Osteocyte (in vitro differentiated cells): ENCODE data around the gene CALR3. TPM values are rescaled to one million over a fixed set of nuclear protein-coding genes. Genes with fewer than 3 reads are reported as not detected.

Source experiments
- DNase-seq: peaks from one replicate; pipeline ENCODE4 v3.0.0; 2021; ENCODE audit warnings: mixed read lengths; ENCODE audit not compliant: unreplicated experiment; ENCODE audit errors: extremely low spot score
- H3K27ac Mint-ChIP-seq: one replicate; pipeline ENCODE4 v1.8.0; 2021; ENCODE audit warnings: mild to moderate bottlenecking, mixed read lengths; ENCODE audit not compliant: unreplicated experiment
- H3K27me3 Mint-ChIP-seq: one replicate; pipeline ENCODE4 v1.8.0; 2021; ENCODE audit warnings: mixed read lengths; ENCODE audit not compliant: unreplicated experiment
- H3K36me3 Mint-ChIP-seq: one replicate; pipeline ENCODE4 v1.8.0; 2021; ENCODE audit warnings: mixed read lengths; ENCODE audit not compliant: unreplicated experiment
- H3K4me1 Mint-ChIP-seq: one replicate; pipeline ENCODE4 v1.8.0; 2021; ENCODE audit warnings: mixed read lengths; ENCODE audit not compliant: unreplicated experiment
- H3K4me3 Mint-ChIP-seq: one replicate; pipeline ENCODE4 v1.8.0; 2021; ENCODE audit warnings: mild to moderate bottlenecking, moderate library complexity, mixed read lengths; ENCODE audit not compliant: unreplicated experiment
- H3K9me3 Mint-ChIP-seq: one replicate; pipeline ENCODE4 v1.8.0; 2021; ENCODE audit warnings: mixed read lengths; ENCODE audit not compliant: unreplicated experiment
- CTCF ChIP-seq: fragments of 200-600 bp; sonication (generic); IDR thresholded peaks from 2 replicates; pipeline ENCODE4 v1.5.0; 2021; ENCODE audit warnings: antibody characterized with exemption, mild to moderate bottlenecking, moderate library complexity
- total RNA-seq: library from RNA; stranded (reverse); gene quantifications from 2 replicates; pipeline ENCODE4 v1.2.1, GENCODE V29; 2021

The CALR3 gene
- total RNA-seq, 1 donor from 2014 or later = not detected

GRCh38 chr19:16463991-16464575, 31.9 kb downstream of the CALR3 start:
- peak overlapping the region; percentile 63 for H3K27ac Mint-ChIP-seq
- no peak overlapping the region for H3K4me3 Mint-ChIP-seq
- no peak for TF ChIP-seq CTCF
- DNase-seq = no peak
- no peaks in the 10 kb centered on the region for H3K36me3 Mint-ChIP-seq
- H3K9me3 Mint-ChIP-seq = no peaks in the 10 kb centered on the region
- H3K4me1 Mint-ChIP-seq = peaks cover 44% of the 10 kb centered on the region
- H3K27me3 Mint-ChIP-seq = no peaks in the 10 kb centered on the region

- H3K4me3 Mint-ChIP-seq = no peak overlapping the region
- no peaks in the 10 kb centered on the region for H3K9me3 Mint-ChIP-seq
- no peak for DNase-seq
- H3K27me3 Mint-ChIP-seq = no peaks in the 10 kb centered on the region
- no peak for TF ChIP-seq CTCF
- no peaks in the 10 kb centered on the region for H3K36me3 Mint-ChIP-seq
- peaks cover 43% of the 10 kb centered on the region for H3K4me1 Mint-ChIP-seq
- H3K27ac Mint-ChIP-seq = peak overlapping the region; percentile 61
Measured at GRCh38 chr19:16463341-16463990, 32.5 kb downstream of the CALR3 start.

- peaks cover 50% of the 10 kb centered on the region for H3K4me1 Mint-ChIP-seq
- no peak for DNase-seq
- no peaks in the 10 kb centered on the region for H3K9me3 Mint-ChIP-seq
- H3K36me3 Mint-ChIP-seq = no peaks in the 10 kb centered on the region
- no peaks in the 10 kb centered on the region for H3K27me3 Mint-ChIP-seq
- TF ChIP-seq CTCF = no peak
- H3K4me3 Mint-ChIP-seq = no peak overlapping the region
- peak overlapping the region; percentile 61 for H3K27ac Mint-ChIP-seq
Measured at GRCh38 chr19:16462757-16463250, 33.2 kb downstream of the CALR3 start.

- peak overlapping the region; percentile 47 for H3K27ac Mint-ChIP-seq
- H3K4me3 Mint-ChIP-seq = no peak overlapping the region
- H3K36me3 Mint-ChIP-seq = no peaks in the 10 kb centered on the region
- H3K27me3 Mint-ChIP-seq = no peaks in the 10 kb centered on the region
- H3K4me1 Mint-ChIP-seq = peaks cover 59% of the 10 kb centered on the region
- no peaks in the 10 kb centered on the region for H3K9me3 Mint-ChIP-seq
- DNase-seq = no peak
- TF ChIP-seq CTCF = no peak
Measured at GRCh38 chr19:16461630-16462051, 34.3 kb downstream of the CALR3 start.

- Mint-ChIP-seq H3K36me3 (no peaks in the 10 kb centered on the region), H3K9me3 (no peaks in the 10 kb centered on the region), H3K4me3 (no peak overlapping the region), H3K4me1 (peaks cover 70% of the 10 kb centered on the region), H3K27me3 (no peaks in the 10 kb centered on the region), H3K27ac (no peak overlapping the region)
- no peak for DNase-seq
- TF ChIP-seq CTCF = no peak
Measured at GRCh38 chr19:16460454-16460853, 35.5 kb downstream of the CALR3 start.
